OCI-LY3 (cell line): ENCODE results near the gene KRTAP5-5.
"Not testable (repeated sequence)": the region's sequence is repeated elsewhere in the genome, so short reads cannot be mapped to it uniquely, and the experiment has no call there.

Experiments used
- H2AFZ ChIP-seq: fragments of 200-600, 300-600 bp; shearing (Covaris generic); 2 replicates; pipeline ENCODE4 v1.6.0; 2014; ENCODE audit warnings: antibody characterized with exemption, low read depth, low read length
- H3K27ac ChIP-seq: fragments of 200-600, 300-600 bp; sonication (generic); 2 replicates; pipeline ENCODE4 v1.5.1; 2014; ENCODE audit warnings: mild to moderate bottlenecking, low read length, moderate library complexity, mixed read lengths
- H3K27me3 ChIP-seq: fragments of 200-600, 300-600 bp; sonication (generic); 2 replicates; pipeline ENCODE4 v1.6.1; 2014; ENCODE audit warnings: low read depth, low read length, mixed read lengths
- H3K36me3 ChIP-seq: fragments of 200-600, 300-600 bp; sonication (generic); replicated peaks from 2 replicates; pipeline ENCODE3; 2014; ENCODE audit warnings: low read depth, low read length, mixed read lengths
- H3K4me1 ChIP-seq: fragments of 300-600, 200-600 bp; sonication (generic); 2 replicates; pipeline ENCODE4 v1.6.1; 2014; ENCODE audit warnings: low read length, mixed read lengths
- H3K4me2 ChIP-seq: fragments of 200-600, 300-600 bp; sonication (generic); 2 replicates; pipeline ENCODE4 v1.6.1; 2014; ENCODE audit warnings: low read length, mixed read lengths
- H3K4me3 ChIP-seq: fragments of 300-600, 200-600 bp; sonication (generic); 2 replicates; pipeline ENCODE4 v1.5.1; 2014; ENCODE audit warnings: antibody characterized with exemption, mild to moderate bottlenecking, low read length, moderate library complexity
- H3K79me2 ChIP-seq: fragments of 300-600, 200-600 bp; shearing (Covaris generic); 2 replicates; pipeline ENCODE4 v1.6.1; 2014; ENCODE audit warnings: mild to moderate bottlenecking, low read length, mixed read lengths
- H3K9ac ChIP-seq: fragments of 300-600, 200-600 bp; shearing (Covaris generic); 2 replicates; pipeline ENCODE4 v1.6.0; 2014; ENCODE audit warnings: mild to moderate bottlenecking, low read length, moderate library complexity
- H3K9me3 ChIP-seq: fragments of 200-600, 300-600 bp; shearing (Covaris generic); 2 replicates; pipeline ENCODE4 v1.6.1; 2014; ENCODE audit warnings: low read length, mixed read lengths; ENCODE audit not compliant: insufficient read depth
- H4K20me1 ChIP-seq: fragments of 200-600, 300-600 bp; sonication (generic); 2 replicates; pipeline ENCODE4 v1.6.1; 2016; ENCODE audit warnings: low read length, mixed read lengths; ENCODE audit not compliant: insufficient read depth
- CTCF ChIP-seq: fragments of 200-600, 300-600 bp; sonication (generic); IDR thresholded peaks from 2 replicates; pipeline ENCODE4 v1.5.1; 2014; ENCODE audit warnings: antibody characterized with exemption, low read length, low read depth
- EZH2phosphoT487 ChIP-seq: fragments of 200-600 bp; shearing (Covaris generic); IDR thresholded peaks from 2 replicates; pipeline ENCODE4 v1.6.1; 2018; ENCODE audit warnings: antibody characterized with exemption, mixed run types, low read depth

KRTAP5-5 gene

GRCh38 chr11:1629326-1630185, at the start of gene KRTAP5-5:
TSS of gene KRTAP5-5 (plus strand) at chr11:1629775. CDS start at chr11:1629841, 66 bp downstream.
- H3K4me2 ChIP-seq, result peak within 1 kb of the TSS; percentile 27; the same call in 1 of the 2 replicates
- no peaks in the 10 kb centered on the region for H3K9me3 ChIP-seq
- H3K4me3 ChIP-seq, result no peak within 1 kb of the TSS
- H4K20me1 ChIP-seq, result no peaks in the 10 kb centered on the region
- no peak within 1 kb of the TSS for H3K27ac ChIP-seq
- no peak within 1 kb of the TSS for H3K9ac ChIP-seq
- peaks cover 67% of the 10 kb centered on the region for H3K27me3 ChIP-seq
- H2AFZ ChIP-seq, result no peak within 1 kb of the TSS
- H3K79me2 ChIP-seq, result no peaks in the 10 kb centered on the region
- H3K4me1 ChIP-seq, result no peaks in the 10 kb centered on the region
- no peaks in the 10 kb centered on the region for H3K36me3 ChIP-seq
- TF ChIP-seq EZH2phosphoT487, result no peak
- TF ChIP-seq CTCF, result no peak

GRCh38 chr11:1581976-1582375, 47.6 kb upstream of the KRTAP5-5 start:
- Histone ChIP-seq H4K20me1 (no peaks in the 10 kb centered on the region), H3K9me3 (no peaks in the 10 kb centered on the region; the same call in 1 of the 2 replicates), H3K4me3 (no peak overlapping the region), H3K9ac (no peak overlapping the region), H3K4me1 (no peaks in the 10 kb centered on the region), H3K27ac (no peak overlapping the region), H2AFZ (no peak overlapping the region), H3K79me2 (no peaks in the 10 kb centered on the region), H3K27me3 (peaks cover 11% of the 10 kb centered on the region; the same call in 1 of the 2 replicates), H3K36me3 (no peaks in the 10 kb centered on the region), H3K4me2 (no peak overlapping the region)
- TF ChIP-seq CTCF, result no peak
- TF ChIP-seq EZH2phosphoT487, result no peak

GRCh38 chr11:1582909-1583308, 46.7 kb upstream of the KRTAP5-5 start:
- H3K9me3 ChIP-seq, H3K27ac ChIP-seq, H4K20me1 ChIP-seq, H3K4me2 ChIP-seq, H3K4me3 ChIP-seq, H3K4me1 ChIP-seq, H3K9ac ChIP-seq, H3K79me2 ChIP-seq, H3K36me3 ChIP-seq, H2AFZ ChIP-seq: not testable (repeated sequence)
- H3K27me3 ChIP-seq, result peaks cover 11% of the 10 kb centered on the region; the same call in 1 of the 2 replicates

- H3K9ac ChIP-seq, H3K79me2 ChIP-seq, H3K9me3 ChIP-seq, H3K4me3 ChIP-seq, H3K36me3 ChIP-seq, H3K4me2 ChIP-seq, H2AFZ ChIP-seq, H3K27ac ChIP-seq, H3K4me1 ChIP-seq, H4K20me1 ChIP-seq: not testable (repeated sequence)
- H3K27me3 ChIP-seq, result peaks cover 10% of the 10 kb centered on the region
These were observed 44.8 kb upstream of the KRTAP5-5 start, which contains the start of gene KRTAP5-1 for GRCh38 chr11:1584661-1585370. TSS of gene KRTAP5-1 (minus strand) at chr11:1585283. CDS start at chr11:1585249, 34 bp downstream.

GRCh38 chr11:1586699-1587098, 42.9 kb upstream of the KRTAP5-5 start:
- TF ChIP-seq EZH2phosphoT487 (no peak), CTCF (no peak)
- Histone ChIP-seq H3K4me2 (no peak overlapping the region), H3K27ac (no peak overlapping the region), H2AFZ (no peak overlapping the region), H4K20me1 (no peaks in the 10 kb centered on the region), H3K79me2 (no peaks in the 10 kb centered on the region), H3K27me3 (peaks cover 13% of the 10 kb centered on the region), H3K36me3 (no peaks in the 10 kb centered on the region), H3K4me3 (no peak overlapping the region), H3K9me3 (no peaks in the 10 kb centered on the region), H3K4me1 (no peaks in the 10 kb centered on the region), H3K9ac (no peak overlapping the region)

- not testable (repeated sequence) for H3K36me3 ChIP-seq, H3K4me1 ChIP-seq, H3K79me2 ChIP-seq, H4K20me1 ChIP-seq, H3K4me2 ChIP-seq, H3K9me3 ChIP-seq, H3K9ac ChIP-seq, H3K4me3 ChIP-seq, H3K27ac ChIP-seq, H2AFZ ChIP-seq
- H3K27me3 ChIP-seq, result peaks cover 21% of the 10 kb centered on the region
These were observed 40.2 kb upstream of the KRTAP5-5 start for GRCh38 chr11:1589191-1589963.
